OCI-LY3 (cell line): ENCODE measurements around the gene EOGT.

ENCODE experiments used
- H2AFZ ChIP-seq: fragments of 200-600, 300-600 bp; shearing (Covaris generic); 2 replicates; pipeline ENCODE4 v1.6.0; 2014; ENCODE audit warnings: antibody characterized with exemption, low read depth, low read length
- H3K27ac ChIP-seq: fragments of 200-600, 300-600 bp; sonication (generic); 2 replicates; pipeline ENCODE4 v1.5.1; 2014; ENCODE audit warnings: mild to moderate bottlenecking, low read length, moderate library complexity, mixed read lengths
- H3K27me3 ChIP-seq: fragments of 200-600, 300-600 bp; sonication (generic); 2 replicates; pipeline ENCODE4 v1.6.1; 2014; ENCODE audit warnings: low read depth, low read length, mixed read lengths
- H3K36me3 ChIP-seq: fragments of 200-600, 300-600 bp; sonication (generic); replicated peaks from 2 replicates; pipeline ENCODE3; 2014; ENCODE audit warnings: low read depth, low read length, mixed read lengths
- H3K4me1 ChIP-seq: fragments of 300-600, 200-600 bp; sonication (generic); 2 replicates; pipeline ENCODE4 v1.6.1; 2014; ENCODE audit warnings: low read length, mixed read lengths
- H3K4me2 ChIP-seq: fragments of 200-600, 300-600 bp; sonication (generic); 2 replicates; pipeline ENCODE4 v1.6.1; 2014; ENCODE audit warnings: low read length, mixed read lengths
- H3K4me3 ChIP-seq: fragments of 300-600, 200-600 bp; sonication (generic); 2 replicates; pipeline ENCODE4 v1.5.1; 2014; ENCODE audit warnings: antibody characterized with exemption, mild to moderate bottlenecking, low read length, moderate library complexity
- H3K79me2 ChIP-seq: fragments of 300-600, 200-600 bp; shearing (Covaris generic); 2 replicates; pipeline ENCODE4 v1.6.1; 2014; ENCODE audit warnings: mild to moderate bottlenecking, low read length, mixed read lengths
- H3K9ac ChIP-seq: fragments of 300-600, 200-600 bp; shearing (Covaris generic); 2 replicates; pipeline ENCODE4 v1.6.0; 2014; ENCODE audit warnings: mild to moderate bottlenecking, low read length, moderate library complexity
- H3K9me3 ChIP-seq: fragments of 200-600, 300-600 bp; shearing (Covaris generic); 2 replicates; pipeline ENCODE4 v1.6.1; 2014; ENCODE audit warnings: low read length, mixed read lengths; ENCODE audit not compliant: insufficient read depth
- H4K20me1 ChIP-seq: fragments of 200-600, 300-600 bp; sonication (generic); 2 replicates; pipeline ENCODE4 v1.6.1; 2016; ENCODE audit warnings: low read length, mixed read lengths; ENCODE audit not compliant: insufficient read depth
- EZH2phosphoT487 ChIP-seq: fragments of 200-600 bp; shearing (Covaris generic); IDR thresholded peaks from 2 replicates; pipeline ENCODE4 v1.6.1; 2018; ENCODE audit warnings: antibody characterized with exemption, mixed run types, low read depth
- TF ChIP-seq, protein P1 (sequence below): fragments of 200-600, 300-600 bp; sonication (generic); IDR thresholded peaks from 2 replicates; pipeline ENCODE4 v1.5.1; 2014; ENCODE audit warnings: antibody characterized with exemption, low read length, low read depth

The EOGT gene

GRCh38 chr3:69020857-69021256 is 7.4 kb upstream of the EOGT start:
- no peak overlapping the region for H3K9ac ChIP-seq
- no peaks in the 10 kb centered on the region for H3K4me1 ChIP-seq
- no peak overlapping the region for H3K27ac ChIP-seq
- peaks cover 40% of the 10 kb centered on the region for H3K36me3 ChIP-seq
- H3K9me3 ChIP-seq, result no peaks in the 10 kb centered on the region
- H3K4me2 ChIP-seq, result no peak overlapping the region
- TF ChIP-seq, protein P1, sequence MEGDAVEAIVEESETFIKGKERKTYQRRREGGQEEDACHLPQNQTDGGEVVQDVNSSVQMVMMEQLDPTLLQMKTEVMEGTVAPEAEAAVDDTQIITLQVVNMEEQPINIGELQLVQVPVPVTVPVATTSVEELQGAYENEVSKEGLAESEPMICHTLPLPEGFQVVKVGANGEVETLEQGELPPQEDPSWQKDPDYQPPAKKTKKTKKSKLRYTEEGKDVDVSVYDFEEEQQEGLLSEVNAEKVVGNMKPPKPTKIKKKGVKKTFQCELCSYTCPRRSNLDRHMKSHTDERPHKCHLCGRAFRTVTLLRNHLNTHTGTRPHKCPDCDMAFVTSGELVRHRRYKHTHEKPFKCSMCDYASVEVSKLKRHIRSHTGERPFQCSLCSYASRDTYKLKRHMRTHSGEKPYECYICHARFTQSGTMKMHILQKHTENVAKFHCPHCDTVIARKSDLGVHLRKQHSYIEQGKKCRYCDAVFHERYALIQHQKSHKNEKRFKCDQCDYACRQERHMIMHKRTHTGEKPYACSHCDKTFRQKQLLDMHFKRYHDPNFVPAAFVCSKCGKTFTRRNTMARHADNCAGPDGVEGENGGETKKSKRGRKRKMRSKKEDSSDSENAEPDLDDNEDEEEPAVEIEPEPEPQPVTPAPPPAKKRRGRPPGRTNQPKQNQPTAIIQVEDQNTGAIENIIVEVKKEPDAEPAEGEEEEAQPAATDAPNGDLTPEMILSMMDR, result no peak
- no peak for TF ChIP-seq EZH2phosphoT487
- H3K4me3 ChIP-seq, result no peak overlapping the region
- H3K79me2 ChIP-seq, result no peaks in the 10 kb centered on the region
- no peaks in the 10 kb centered on the region for H3K27me3 ChIP-seq
- H2AFZ ChIP-seq, result no peak overlapping the region
- H4K20me1 ChIP-seq, result no peaks in the 10 kb centered on the region

DNA sequence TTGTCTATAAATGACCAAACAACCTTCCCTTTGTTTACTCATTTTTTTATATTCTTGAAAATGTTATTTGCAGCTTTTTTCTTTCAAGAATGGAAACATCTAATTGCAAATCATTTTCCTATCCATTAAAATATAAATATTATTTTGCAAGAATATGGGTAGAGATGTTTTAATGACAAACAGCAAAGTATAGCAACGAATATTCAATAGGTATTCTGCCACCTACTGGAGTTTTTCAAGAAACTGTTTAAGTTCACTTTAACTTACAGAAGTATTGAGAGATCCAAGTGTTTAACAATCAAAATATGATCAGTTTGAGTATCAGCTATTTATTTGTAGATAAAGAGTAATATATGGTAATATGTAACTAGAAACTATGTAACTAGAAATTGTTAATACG is 6.9 kb upstream of the EOGT start:
- H3K4me3 ChIP-seq, result no peak overlapping the region
- no peak overlapping the region for H3K27ac ChIP-seq
- H3K9ac ChIP-seq, result no peak overlapping the region
- no peak overlapping the region for H3K4me2 ChIP-seq
- H3K27me3 ChIP-seq, result no peaks in the 10 kb centered on the region
- H2AFZ ChIP-seq, result no peak overlapping the region
- H4K20me1 ChIP-seq, result no peaks in the 10 kb centered on the region
- TF ChIP-seq, protein P1, result peak; percentile 53
- TF ChIP-seq EZH2phosphoT487, result no peak
- H3K36me3 ChIP-seq, result peaks cover 36% of the 10 kb centered on the region
- no peaks in the 10 kb centered on the region for H3K4me1 ChIP-seq
- no peaks in the 10 kb centered on the region for H3K79me2 ChIP-seq
- H3K9me3 ChIP-seq, result no peaks in the 10 kb centered on the region

GRCh38 chr3:69016901-69017300 is 3.4 kb upstream of the EOGT start:
- Histone ChIP-seq H2AFZ (no peak overlapping the region), H3K9me3 (no peaks in the 10 kb centered on the region), H3K27ac (no peak overlapping the region), H3K4me1 (peaks cover 14% of the 10 kb centered on the region), H3K27me3 (no peaks in the 10 kb centered on the region), H3K79me2 (peaks cover 4% of the 10 kb centered on the region; the same call in 1 of the 2 replicates), H3K9ac (no peak overlapping the region), H3K4me2 (no peak overlapping the region), H3K36me3 (peaks cover 12% of the 10 kb centered on the region), H4K20me1 (no peaks in the 10 kb centered on the region), H3K4me3 (no peak overlapping the region)
- TF ChIP-seq, protein P1, result no peak
- no peak for TF ChIP-seq EZH2phosphoT487

GRCh38 chr3:69016102-69016501 is 2.6 kb upstream of the EOGT start:
- peaks cover 14% of the 10 kb centered on the region for H3K4me1 ChIP-seq
- H3K9me3 ChIP-seq, result no peaks in the 10 kb centered on the region
- H3K27me3 ChIP-seq, result no peaks in the 10 kb centered on the region
- peaks cover 11% of the 10 kb centered on the region for H3K36me3 ChIP-seq
- no peak overlapping the region for H3K27ac ChIP-seq
- TF ChIP-seq, protein P1, result no peak
- no peak for TF ChIP-seq EZH2phosphoT487
- no peak overlapping the region for H3K4me2 ChIP-seq
- no peak overlapping the region for H2AFZ ChIP-seq
- H3K9ac ChIP-seq, result no peak overlapping the region
- no peak overlapping the region for H3K4me3 ChIP-seq
- no peaks in the 10 kb centered on the region for H4K20me1 ChIP-seq
- H3K79me2 ChIP-seq, result peaks cover 4% of the 10 kb centered on the region; the same call in 1 of the 2 replicates
